ENCODE measurements around the gene TMEM109. TPM values are rescaled to one million over a fixed set of nuclear protein-coding genes. Genes with fewer than 3 reads are reported as not detected.

The TMEM109 gene
- total RNA-seq, 6 experiments from 2014 or later, result 29.0 to 40.9 (median 34.1) TPM

DNA sequence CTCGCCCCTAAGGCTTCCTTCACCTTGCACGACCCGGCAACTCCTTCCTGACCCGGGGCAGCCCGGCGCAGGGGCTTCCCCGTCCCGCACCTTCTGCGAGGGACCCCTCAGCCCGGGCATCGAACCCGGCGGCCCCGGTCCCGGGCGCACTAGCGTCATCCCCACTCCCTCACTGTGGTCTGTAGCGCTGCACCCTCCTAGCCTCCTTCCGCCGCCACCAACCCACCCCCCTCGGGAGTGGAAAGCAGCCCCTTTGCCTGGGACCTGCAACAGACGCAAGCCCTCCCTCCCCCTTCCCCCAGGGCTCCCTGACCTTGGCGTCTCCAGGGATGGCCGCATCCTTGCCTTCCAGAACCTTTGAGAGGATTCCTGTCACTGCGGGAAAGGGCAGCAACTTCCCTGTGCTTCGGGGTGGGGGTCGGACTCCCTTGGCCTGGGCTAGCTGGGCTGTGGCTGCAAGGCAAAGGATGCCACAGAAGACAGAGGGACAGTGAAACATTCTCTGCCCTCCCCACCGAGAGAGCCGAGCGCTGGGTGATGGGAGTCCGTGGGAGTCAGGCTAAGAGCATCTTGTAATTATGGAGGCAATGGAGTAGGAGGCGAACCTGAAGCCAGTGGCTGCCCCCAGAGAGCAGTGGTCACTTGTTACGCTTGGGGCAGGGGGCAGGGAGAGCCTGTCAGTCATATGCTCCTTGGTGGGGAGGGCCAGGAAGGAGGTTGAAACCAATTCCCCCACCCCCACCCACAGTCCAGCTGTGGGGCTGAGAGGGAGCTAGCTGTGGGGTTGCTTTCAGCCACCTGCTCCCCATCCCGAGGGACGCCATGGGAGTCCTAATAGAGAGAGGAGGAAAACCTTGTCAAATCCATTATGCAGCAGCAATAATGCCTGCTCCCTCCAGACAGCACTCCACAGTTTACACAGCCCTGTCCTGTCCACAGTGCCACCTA lies 11.2 kb downstream of the TMEM109 start:
- Histone ChIP-seq H3K4me1 (peaks cover 0 to 11% (median 0%) of the 10 kb centered on the region in 4 donors), H3K27me3 (no peaks in the 10 kb centered on the region), H3K9me3 (no peaks in the 10 kb centered on the region), H3K4me3 (peak overlapping the region; percentile 31 to 61 (median 39)), H3K36me3 (peaks cover 0 to 20% (median 14%) of the 10 kb centered on the region in 4 donors), H3K27ac (no peak overlapping the region)
- WGBS (ENCODE audit: insufficient coverage, low coverage, low lambda C conversion rate, missing lambda C conversion rate), result 11% methylated on average over 14 of the region's 35 CpGs
- DNase-seq, result no peak
- intact Hi-C loops (cut with DNase I), result no loop called here
- no peak for TF ChIP-seq POLR2A (IDR thresholded peaks at IDR 0.05)
- TF ChIP-seq, protein P1, sequence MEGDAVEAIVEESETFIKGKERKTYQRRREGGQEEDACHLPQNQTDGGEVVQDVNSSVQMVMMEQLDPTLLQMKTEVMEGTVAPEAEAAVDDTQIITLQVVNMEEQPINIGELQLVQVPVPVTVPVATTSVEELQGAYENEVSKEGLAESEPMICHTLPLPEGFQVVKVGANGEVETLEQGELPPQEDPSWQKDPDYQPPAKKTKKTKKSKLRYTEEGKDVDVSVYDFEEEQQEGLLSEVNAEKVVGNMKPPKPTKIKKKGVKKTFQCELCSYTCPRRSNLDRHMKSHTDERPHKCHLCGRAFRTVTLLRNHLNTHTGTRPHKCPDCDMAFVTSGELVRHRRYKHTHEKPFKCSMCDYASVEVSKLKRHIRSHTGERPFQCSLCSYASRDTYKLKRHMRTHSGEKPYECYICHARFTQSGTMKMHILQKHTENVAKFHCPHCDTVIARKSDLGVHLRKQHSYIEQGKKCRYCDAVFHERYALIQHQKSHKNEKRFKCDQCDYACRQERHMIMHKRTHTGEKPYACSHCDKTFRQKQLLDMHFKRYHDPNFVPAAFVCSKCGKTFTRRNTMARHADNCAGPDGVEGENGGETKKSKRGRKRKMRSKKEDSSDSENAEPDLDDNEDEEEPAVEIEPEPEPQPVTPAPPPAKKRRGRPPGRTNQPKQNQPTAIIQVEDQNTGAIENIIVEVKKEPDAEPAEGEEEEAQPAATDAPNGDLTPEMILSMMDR (IDR thresholded peaks at IDR 0.05), result no peak
- ATAC-seq, result peak in 2 of 4 donors; percentile 3 to 6

DNA sequence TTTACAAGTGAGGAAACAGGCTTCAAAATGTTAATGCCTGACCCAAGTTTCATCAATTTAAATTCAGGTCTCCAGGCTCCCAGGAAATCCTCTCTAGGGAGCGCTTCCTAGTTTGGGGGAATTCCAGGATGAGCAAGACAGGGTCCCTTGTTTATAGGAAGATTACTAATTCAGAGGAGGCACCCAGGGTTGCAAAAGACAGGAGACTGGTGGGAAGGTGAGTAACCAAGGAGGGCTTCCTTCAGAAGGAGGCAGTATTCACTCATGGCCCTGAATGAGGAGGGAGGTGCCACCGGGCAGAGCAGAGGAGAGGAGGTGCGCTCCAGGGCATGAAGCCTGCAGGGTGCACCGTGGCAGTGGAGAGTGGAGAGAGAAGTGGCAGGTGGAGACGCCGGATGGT lies 11.9 kb downstream of the TMEM109 start:
- no peak for TF ChIP-seq POLR2A (IDR thresholded peaks at IDR 0.05)
- TF ChIP-seq, protein P1 (IDR thresholded peaks at IDR 0.05), result no peak
- ATAC-seq, result no peak
- peaks cover 0 to 11% (median 0%) of the 10 kb centered on the region in 4 donors for H3K4me1 ChIP-seq

DNA sequence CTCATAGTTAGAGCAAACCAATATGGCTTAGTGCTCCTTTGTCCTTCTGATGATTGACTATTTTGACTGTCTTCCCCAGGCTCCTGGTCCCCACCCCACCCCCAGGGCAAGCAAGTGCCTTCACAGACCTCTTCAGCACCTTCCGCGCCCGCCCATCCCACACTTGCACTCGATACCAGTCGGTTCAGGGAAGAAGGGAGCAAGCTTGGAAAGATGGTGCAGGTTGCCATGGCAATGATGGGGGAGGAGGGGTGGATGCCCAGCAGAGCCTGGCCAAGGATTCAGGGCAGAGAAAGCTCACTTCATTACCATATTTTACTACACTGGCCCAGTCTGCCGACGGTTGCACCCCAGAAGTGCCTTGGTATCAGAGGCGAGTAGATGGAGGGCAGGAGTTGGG lies 12.5 kb downstream of the TMEM109 start:
- intact Hi-C loops (cut with DNase I), result no loop called here
- Histone ChIP-seq H3K36me3 (peaks cover 0 to 7% (median 4%) of the 10 kb centered on the region in 4 donors), H3K4me3 (no peak overlapping the region), H3K27ac (no peak overlapping the region), H3K9me3 (no peaks in the 10 kb centered on the region), H3K4me1 (peaks cover 0 to 11% (median 0%) of the 10 kb centered on the region in 4 donors), H3K27me3 (no peaks in the 10 kb centered on the region)
- DNase-seq (no peak), ATAC-seq (no peak)
- WGBS (ENCODE audit: insufficient coverage, low coverage, low lambda C conversion rate, missing lambda C conversion rate), result 84% methylated on average over 3 of the region's 8 CpGs
- no peak for TF ChIP-seq POLR2A (IDR thresholded peaks at IDR 0.05)
- TF ChIP-seq, protein P1 (IDR thresholded peaks at IDR 0.05), result no peak

More for the DNA sequence above, 11.9 kb downstream of the TMEM109 start:
- WGBS (ENCODE audit: insufficient coverage, low coverage, low lambda C conversion rate, missing lambda C conversion rate), result 56% methylated on average over 6 of the region's 6 CpGs
- H3K4me3 ChIP-seq, result no peak overlapping the region
- no peaks in the 10 kb centered on the region for H3K27me3 ChIP-seq
- H3K36me3 ChIP-seq, result peaks cover 0 to 13% (median 8%) of the 10 kb centered on the region in 4 donors
- no peak for DNase-seq
- H3K27ac ChIP-seq, result no peak overlapping the region
- intact Hi-C loops (cut with DNase I), result no loop called here
- no peaks in the 10 kb centered on the region for H3K9me3 ChIP-seq

DNA sequence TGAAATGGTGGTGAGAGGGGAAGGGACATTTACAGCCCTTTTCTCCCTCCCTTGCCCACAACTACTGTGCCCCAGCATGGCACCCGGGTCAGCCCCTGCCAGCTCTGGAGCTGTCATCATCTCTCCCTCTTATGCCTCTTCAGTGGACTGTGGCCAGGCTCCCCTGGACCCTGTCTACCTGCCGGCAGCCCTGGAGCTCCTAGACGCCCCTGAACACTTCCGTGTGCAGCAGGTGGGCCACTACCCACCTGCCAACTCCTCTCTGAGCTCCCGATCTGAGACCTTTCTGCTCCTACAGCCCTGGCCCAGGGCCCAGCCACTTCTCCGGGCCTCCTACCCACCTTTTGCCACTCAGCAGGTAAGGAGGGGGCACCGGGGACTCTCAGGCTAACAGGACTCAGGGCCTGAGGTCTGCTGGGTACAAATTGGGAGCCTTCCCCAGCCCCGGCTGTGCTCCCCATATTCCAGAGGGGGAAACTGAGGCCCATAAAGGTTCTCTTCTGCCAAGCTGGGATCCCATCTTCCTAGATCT lies 13.2 kb downstream of the TMEM109 start:
- H3K4me3 ChIP-seq, result no peak overlapping the region
- 70% methylated on average over 4 of the region's 8 CpGs for WGBS (ENCODE audit: insufficient coverage, low coverage, low lambda C conversion rate, missing lambda C conversion rate)
- TF ChIP-seq POLR2A (IDR thresholded peaks at IDR 0.05), result no peak
- TF ChIP-seq, protein P1 (IDR thresholded peaks at IDR 0.05), result no peak
- H3K9me3 ChIP-seq, result no peaks in the 10 kb centered on the region
- no peak for DNase-seq
- no peak for ATAC-seq
- H3K27me3 ChIP-seq, result no peaks in the 10 kb centered on the region
- no peak overlapping the region for H3K27ac ChIP-seq
- intact Hi-C loops (cut with DNase I), result no loop called here
- peaks cover 0 to 11% (median 0%) of the 10 kb centered on the region in 4 donors for H3K4me1 ChIP-seq
- peaks cover 0 to 2% (median under 1%) of the 10 kb centered on the region in 4 donors for H3K36me3 ChIP-seq
